HG03060 (cell line): ENCODE data around the gene SPOP.
"Not testable (repeated sequence)": the region's sequence is repeated elsewhere in the genome, so short reads cannot be mapped to it uniquely, and the experiment has no call there.

Experiments
- ATAC-seq: cut with Tn5 transposase; IDR thresholded peaks from one replicate; pipeline ENCODE4 v1.9.1; 2021; ENCODE audit warnings: low read depth, moderate number of reproducible peaks; ENCODE audit not compliant: unreplicated experiment

SPOP gene

DNA sequence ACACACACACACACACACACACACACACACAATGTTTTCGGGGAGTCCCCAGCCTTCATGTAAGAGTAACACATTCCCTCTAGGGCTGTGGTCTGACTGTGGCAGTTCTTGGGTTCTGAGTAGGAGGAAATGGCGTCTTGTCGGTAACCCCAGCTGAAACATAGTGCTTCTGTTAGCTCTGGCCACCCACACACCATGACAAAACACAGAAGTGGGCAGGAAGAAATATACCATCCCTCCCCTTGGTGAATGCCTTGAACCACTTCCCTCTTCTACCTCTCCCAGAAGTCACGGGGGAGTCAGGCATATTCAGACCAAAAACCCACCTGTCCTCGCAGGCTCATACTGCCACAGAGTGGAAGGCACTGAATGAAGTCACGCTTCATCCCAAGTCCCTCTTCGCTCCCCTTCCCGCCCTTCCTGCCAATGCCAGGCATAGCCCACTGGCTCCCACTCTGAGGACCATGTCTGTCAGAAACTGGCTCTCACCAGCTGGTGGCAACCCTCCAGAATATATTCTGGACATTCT lies 18.4 kb upstream of the SPOP start:
- ATAC-seq, result no peak

DNA sequence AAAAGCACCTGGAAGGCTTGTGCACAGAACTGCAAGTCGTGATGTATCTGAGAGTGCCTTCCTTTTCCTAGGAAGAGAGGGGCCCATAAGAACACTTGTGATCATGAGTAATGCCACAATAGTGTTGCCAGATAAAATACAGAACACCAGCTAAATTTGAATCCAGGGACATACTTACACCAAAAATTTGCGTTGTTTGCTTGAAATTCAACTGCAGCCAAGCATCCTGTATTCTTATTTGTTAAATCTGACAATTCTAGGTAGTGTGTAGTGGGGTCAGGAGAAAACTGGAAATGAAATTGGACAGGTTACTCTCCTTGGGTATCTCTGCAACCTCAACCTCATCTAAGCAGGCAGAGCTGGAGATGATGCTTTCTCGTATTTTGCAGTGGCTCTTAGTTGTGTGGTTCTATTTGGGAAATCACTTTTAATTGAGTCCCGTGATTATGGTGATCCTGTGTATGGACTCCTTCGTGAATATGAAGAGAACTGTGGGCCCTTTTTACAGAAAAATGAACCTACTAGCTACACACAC lies 17.9 kb upstream of the SPOP start:
- no peak for ATAC-seq

DNA sequence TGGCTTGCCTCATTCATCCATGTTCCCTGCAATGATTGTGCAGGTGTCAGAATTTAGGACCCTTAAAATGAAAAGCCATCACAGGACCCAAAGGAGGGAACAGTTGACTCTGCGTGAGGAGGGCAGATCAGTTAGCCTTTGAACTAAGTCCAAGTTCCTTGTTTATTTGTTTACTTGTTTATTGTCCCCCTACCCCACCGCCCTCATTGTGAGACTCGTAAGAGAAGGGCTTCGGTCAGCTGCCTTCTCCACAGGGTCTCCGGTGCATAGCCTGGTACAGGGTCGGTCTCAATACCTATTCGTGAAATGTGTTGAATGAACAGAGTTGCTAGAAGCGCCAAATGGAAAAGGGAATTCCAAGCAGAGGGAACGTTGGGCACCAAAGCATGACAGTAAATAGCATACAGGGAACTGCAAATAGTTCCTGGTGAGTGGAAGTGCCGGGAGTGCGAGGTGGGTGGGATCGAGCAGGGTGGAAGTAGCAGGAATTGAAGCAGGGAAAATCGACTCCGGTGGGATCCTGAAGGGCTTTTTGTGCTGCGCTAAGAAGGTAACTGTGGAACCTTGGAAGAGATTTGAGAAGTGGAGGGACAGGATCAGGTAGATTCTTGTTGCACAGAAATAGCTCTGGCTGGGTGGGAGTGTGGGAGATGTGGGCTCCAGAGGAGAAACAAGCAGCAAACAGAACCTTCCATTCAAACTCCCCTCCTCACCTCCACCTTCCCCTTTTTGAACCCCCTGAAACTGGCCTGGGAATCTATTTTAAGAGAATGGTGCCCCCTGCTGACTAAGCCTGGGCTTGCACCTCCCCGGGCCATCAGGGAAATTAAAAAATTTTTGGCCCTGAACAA lies 17.2 kb upstream of the SPOP start:
- ATAC-seq, result no peak

DNA sequence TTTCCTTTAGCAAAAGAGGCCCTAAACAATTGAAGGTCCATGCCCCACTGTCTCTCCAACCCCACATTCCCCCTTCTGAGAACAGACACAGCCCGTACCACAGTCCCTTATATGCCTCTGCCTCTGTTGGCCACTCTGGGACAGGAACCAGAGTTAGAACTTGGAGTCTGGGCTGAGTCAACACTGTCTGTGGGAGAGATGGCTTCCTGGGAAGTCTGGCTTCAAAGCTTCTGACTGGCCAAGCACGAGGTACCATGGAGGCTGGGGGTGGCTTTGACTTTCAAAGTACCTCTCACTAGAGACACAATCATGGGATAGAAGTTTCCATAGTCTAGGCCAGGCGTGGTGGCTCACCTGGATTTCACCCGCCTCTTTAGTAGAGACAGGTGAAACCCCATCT lies 14.9 kb upstream of the SPOP start:
- no peak for ATAC-seq

DNA sequence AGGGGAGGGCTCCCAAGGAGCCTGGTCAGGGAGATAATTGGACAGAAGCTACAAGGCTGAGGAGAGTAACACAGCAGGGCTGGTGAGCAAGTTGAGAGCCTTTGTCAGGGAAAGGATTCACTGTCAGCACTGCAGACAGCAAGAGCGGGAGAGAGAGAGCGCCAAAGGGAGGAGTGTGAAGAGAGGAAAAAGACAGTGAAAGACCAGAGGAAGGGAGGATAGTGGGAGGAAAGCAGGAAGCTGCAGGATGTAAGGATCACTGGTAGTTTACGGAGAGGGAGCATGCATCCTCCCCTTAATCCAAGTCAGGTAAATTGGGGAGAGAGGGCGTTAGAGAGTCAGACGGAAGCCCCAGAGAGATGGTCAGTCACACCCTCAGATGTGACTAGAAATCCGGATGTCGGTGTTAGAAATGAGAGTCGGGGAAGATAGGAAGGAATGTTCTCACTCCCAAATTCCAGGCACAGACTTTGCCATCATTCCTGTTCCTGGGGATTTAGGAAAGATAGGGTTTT lies 13.8 kb upstream of the SPOP start:
- ATAC-seq, result no peak

DNA sequence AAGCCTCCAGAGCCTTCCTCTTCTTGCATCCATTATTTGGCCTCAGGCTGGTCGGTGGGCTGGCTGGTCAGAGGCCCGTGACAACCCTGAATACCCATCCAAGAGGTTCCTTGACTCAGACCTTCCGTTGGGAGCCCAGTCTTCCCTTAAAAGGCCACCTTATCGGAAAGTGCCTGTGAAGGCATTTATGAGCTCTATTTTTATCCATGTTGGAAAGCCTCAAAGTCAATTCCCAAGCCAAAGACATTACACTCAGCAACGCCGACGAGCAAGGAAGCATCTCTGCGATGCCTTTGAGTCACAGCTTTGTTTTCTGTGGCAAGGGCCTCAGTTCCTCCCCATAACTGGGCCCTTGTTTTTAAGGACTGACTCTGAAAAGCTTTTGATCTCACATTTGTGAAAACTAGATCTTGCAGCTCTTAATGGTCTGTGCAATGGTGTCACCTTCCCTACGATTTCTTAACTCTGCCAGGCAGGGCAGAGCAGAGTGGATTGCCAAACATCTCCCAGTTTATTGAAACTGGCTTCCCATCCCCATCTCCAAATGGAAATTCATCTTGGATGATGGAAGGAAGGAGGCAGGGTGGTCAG lies 13.3 kb upstream of the SPOP start:
- ATAC-seq, result no peak

DNA sequence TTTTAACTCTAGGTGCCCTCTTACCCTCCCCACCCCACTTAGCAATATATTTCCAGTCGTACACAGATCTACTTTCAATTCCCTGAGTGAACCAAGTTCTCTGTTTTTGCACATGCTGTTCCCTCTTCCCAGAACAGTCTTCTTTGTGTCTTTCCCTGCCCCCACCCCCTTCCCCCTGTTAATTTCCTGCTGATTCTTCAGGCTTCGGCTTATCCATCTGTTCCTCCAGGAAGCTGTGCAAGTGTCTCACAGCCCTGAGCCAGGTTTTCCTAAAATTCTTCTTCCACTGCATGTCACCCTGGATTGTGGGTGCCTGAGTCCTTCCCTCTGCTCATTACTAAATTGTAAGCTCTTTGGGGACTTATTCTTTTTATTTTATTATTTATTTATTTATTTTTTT lies 12.4 kb upstream of the SPOP start:
- no peak for ATAC-seq

DNA sequence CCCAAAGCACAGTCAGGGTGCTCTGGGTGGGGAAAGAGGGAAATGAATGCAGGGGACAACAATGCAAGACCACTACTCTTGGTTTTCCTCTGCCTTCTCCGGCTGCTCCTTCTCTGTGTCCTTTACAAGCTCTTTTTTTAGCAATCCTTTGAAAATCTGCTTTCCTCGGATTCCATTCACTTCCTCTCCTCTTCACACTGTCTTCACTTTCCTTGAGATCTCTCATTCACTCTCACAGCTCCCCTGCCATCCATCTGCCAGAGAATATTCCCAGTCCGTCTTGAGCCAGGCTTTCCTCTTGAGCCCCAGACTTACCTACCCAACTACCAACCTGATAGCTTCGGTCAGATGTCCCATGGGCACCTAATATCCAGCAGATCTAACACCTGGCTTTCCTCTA lies 11.0 kb upstream of the SPOP start:
- no peak for ATAC-seq

DNA sequence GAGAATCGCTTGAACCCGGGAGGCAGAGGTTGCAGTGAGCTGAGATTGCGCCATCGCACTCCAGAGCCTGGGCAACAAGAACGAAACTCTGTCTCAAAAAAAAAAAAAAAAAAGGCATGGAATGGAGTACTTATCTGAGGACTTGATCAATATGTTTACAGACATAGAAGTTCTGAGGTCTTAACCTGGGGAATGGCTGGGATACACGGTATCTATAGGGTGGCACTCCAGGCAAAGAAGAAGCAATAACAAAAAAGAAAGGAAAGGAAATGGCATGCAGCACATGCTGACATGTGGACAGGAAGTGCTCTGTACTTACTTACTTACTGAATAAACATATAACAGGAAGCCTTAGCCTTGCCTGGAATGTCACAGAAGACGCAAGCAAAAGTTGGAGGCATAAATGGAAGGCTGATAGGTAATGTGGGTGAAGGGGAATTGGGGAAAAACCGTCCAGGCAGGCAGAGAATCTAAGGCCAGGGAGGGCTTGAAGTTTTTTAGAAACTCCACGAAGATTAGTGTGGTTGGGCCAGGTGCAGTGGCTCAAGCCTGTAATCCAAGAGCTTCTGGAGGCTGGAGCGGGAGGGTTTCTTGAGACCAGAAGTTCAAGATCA lies 10.1 kb upstream of the SPOP start:
- no peak for ATAC-seq

DNA sequence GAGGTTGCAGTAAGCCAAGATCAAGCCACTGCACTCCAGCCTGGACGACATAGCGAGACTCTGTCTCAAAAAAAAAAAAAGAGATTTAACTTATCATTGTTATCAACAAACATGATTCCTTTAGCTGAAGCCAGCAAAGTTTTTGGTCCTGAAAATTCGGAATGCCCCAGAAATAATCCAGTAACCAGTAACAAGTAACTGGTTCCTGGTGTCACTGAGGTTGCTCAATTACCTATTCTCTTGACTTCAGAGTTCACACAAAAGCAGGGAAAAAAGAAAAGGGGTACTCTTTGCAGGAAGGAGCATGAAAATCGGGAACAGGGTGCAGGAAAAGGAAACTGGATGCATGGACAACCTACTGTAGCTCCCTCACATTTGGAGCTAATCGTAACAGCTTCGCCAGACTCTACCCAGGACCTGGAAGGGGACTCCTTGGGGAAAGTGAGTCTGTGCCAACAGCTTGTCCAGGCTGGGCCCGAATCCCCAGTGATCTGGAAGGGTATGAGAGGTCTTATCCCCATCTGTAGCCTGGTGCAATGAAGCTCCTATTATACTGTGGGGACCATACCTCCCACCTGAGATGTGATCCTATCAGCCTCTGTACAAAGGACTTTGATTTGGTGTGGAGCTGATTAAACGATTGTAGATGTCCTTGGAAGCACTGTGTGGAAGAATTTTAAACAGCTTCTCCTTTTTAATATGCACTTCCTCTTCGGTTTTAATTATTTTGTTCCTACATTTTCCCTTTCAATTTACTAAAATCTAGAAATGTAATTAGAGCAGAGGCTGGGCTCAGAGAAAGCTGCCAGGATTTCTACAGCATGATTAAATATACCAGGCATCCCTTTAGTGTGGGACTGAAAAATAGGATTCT lies 3.4 kb upstream of the SPOP start:
- no peak for ATAC-seq

DNA sequence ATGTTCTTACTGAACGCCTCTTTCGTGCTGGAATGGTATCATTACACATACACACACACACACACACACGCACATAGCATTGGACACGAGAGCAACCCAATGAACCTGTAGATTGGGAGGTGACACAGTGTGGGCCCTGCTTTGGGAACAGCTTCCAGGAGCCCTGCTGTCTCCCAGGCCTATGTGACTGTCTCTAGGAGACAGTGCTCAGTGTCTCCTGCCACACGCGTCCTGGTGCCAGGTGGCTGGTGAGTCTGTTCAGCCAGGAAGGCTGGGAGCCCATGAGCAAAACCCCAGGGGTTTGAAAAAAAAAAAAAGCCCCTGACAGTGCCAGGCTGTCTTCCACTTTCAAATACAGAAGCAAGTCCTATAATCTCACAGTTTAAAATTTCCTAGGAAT lies 2.4 kb upstream of the SPOP start:
- ATAC-seq, result no peak

DNA sequence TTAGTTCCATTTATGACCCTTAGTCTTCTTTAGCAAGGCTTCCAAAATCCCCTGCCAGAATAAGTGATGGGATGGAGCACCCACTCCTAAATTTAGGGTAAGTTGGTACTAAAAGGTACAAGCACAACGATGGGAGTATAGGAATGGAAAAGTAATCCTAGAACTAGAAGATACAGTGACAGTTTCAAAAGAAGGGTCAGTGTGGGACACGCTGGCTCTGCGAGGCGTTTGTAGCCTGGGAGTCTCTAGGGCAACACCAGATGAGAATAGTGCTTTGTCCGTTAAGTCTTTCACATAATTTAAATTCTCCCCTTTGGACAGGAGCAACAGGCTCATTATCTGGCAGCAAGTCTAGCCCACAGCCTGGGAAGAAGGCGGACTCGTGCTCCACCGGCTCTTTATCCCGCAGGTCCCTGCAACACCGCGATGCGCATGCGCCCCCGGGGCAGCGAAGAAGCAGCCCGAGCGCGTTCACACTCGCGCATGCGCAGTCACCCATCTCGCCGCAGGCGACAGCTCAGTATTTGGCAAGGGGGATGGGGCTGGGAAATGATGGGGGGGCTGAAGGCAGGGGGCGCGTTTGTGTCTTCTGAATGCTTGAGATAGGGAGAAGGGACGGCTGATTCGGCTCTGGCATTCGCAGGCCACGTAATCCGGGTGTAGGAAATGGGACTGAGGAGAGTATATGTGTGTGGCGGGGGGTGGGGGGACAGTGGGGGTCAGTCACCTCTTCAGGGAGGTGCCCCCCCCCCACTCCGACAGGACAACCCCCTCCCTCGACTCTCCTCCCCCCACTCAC lies 564 bp downstream of the SPOP start:
- ATAC-seq, result no peak

DNA sequence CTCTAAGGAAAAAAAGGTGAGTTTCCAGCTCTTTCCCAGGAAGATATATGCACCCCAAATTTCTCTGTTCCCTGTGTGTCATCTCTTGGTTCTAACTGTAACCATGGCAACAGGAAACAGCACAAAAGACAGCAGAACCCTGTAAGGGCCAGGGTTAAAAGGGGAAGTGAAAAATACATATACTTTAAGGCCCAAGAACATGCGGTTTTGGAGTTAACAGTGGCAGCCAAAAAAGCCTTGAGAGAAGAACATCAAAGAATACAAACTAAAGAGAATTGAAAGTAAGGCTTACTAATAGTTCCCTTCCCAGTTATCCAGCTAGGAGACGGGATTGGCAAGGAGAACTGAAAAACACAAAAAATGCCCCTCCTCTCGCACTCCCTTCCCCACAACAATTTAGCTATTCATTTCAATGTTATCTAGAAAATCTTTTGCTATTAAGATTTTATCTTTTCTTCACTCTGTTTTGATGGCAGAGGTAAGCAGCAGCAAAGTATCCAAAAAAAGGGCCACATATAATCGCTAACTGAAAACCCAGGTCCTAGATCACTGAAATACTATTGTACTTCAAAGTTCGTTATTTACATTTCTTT lies 1.5 kb downstream of the SPOP start:
- peak; percentile 76 for ATAC-seq

DNA sequence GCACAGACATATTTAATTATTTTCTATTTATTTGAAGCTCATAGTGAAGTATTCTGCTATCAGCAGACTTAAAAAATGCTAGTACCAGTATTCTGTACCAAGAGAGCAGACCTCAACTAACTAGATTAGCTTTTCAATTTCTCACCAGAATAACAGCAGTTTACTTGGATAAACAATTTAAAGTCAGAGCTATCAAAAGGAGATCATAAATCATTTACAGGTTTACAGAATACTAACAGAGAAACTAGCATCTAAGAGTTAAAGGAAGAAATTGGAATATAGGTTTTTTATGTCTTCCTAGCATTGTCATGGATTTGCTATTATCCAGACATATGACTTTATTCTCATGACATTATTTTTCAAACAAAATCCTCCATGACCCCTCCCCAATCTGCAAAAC lies 3.4 kb downstream of the SPOP start:
- ATAC-seq, result no peak

DNA sequence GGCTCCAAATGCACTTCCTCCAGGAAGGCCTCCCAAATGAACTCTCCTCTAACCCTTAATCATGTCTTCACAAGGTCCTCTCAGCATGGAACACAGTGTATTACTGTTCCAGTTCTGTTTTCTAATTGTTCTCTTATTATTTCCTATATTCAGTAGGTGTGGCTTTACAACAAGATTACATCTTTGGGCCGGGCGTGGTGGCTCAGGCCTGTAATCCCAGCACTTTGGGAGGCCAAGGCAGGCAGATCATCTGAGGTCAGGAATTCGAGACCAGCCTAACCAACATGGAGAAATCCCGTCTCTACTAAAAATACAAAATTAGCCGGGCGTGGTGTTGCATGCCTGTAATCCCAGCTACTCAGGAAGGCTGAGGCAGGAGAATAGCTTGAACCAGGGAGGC lies 4.2 kb downstream of the SPOP start:
- not testable (repeated sequence) for ATAC-seq

DNA sequence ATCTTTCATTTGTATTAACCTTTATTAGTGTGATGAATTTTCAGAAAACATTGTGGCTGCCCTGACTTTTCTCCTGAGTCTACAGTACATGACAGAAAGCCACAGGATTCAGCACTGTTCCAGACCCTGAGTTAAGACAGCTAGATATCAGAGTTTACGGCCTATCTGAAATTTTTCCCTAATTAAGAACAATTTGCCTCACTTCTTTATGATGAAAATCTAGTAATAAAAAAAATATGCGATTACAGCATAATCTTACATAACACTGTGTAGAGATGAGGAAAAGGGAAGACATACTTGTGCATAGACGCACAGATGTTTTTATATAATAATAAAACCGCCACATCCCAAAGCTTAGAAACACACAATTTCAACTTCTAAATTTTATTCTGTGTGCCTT lies 7.3 kb downstream of the SPOP start:
- ATAC-seq, result no peak

DNA sequence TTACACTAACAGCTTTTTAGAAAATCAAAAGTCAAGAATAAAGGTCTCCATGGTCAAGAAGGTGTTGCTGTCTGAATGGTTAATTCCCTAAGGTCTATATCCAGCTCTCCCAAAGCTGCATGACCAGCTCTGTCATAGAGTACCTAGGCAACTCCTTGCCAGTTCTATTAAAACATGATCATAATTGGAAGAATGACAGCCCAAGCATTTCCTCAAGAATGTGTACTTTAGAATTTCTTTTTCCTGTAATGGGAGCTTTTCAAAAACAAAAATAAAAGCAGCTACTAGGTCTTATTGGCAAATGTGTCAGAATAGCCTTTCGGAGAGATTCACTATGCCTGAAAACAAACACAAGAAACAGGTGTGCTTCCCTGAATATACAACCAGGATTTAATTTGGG lies 7.9 kb downstream of the SPOP start:
- no peak for ATAC-seq

DNA sequence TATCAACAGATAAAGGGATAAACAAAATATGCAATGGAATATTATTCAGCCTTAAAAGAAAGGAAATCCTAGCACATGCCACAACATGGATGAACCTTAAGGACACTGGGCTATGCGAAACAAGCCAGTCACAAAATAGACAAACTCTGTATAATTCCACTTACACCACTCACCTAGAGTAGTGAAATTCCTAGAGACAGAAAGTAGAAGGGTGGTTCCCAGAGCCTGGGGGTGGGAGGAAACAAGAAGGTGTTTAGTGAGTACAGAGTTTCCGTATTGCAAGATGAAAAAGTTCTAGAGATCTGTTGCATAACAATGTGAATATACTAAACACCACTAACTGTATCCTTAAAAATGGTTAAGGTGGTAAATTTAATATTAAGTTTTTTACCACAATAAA lies 10.0 kb downstream of the SPOP start:
- ATAC-seq, result no peak

DNA sequence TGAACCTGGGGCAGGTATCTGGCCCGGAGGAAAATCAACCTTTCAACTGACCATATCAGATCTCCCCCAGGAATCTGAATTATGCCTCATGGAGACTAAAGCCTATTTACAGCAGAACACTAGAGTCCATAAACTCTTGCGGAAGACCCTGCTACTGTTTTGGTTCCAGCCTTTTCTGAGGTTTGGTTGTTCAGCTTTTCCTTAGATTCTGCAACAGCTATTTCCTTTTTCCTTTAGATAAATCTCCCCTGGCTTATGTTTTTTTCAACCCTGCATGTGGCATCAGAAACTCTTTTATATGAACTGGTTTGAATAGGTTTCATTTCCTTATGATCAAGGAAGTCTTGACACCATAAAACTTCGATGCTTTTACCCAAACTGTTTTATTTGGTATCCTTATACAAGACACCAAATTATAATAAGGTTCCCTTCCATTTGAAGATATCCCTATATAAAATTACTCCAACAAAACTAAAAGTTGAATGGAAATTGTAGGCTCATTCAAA lies 13.1 kb downstream of the SPOP start:
- no peak for ATAC-seq
